H7 (cell line): ENCODE measurements around the gene ARSB. TPM values are rescaled to one million over a fixed set of nuclear protein-coding genes. Genes with fewer than 3 reads are reported as not detected.

Experiments
- DNase-seq: peaks from one replicate; pipeline ENCODE4 v3.0.0; 2012
- H3K27me3 ChIP-seq: 2 replicates; pipeline ENCODE4 v1.6.0; 2011; ENCODE audit warnings: mild to moderate bottlenecking, low read length; ENCODE audit not compliant: control insufficient read depth, insufficient read depth
- H3K36me3 ChIP-seq: replicated peaks from 2 replicates; pipeline ENCODE4 v1.5.1; 2011; ENCODE audit warnings: low read length; ENCODE audit not compliant: control insufficient read depth, insufficient read depth
- H3K4me3 ChIP-seq: 2 replicates; pipeline ENCODE4 v1.5.1; 2011; ENCODE audit warnings: low read depth, mild to moderate bottlenecking, control low read depth, low read length, moderate library complexity; ENCODE audit not compliant: insufficient read depth
- total RNA-seq: library from RNA; depleted of rRNA; stranded (reverse); fragments of >200 nt; shearing (Covaris generic); gene quantifications from 2 replicates; pipeline ENCODE4 v1.2.3, GENCODE V29; 2014

ARSB gene
- total RNA-seq, 1 experiment from 2014 or later, result 9.0 TPM

DNA sequence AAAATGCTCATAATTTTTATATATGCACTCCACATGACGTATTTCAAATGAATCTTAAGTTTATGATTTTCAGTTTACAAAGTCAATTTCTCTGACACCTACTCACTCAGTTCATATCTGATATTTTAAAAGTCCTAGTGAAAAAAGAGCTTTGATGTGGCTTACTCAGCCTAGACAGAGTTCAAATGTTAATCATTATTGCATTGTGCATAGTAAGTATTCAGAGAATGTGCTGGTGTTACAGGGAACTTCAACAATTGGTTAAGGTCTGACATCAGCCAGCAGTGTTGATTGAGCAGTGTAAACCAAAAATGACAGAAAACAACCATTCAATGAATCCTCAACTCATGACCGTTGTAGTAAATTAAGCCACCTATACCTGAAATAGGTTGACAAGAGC, 189.4 kb downstream of the ARSB start:
- Histone ChIP-seq H3K27me3 (no peaks in the 10 kb centered on the region), H3K36me3 (no peaks in the 10 kb centered on the region), H3K4me3 (no peak overlapping the region)
- no peak for DNase-seq

- DNase-seq, result no peak
- Histone ChIP-seq H3K36me3 (no peaks in the 10 kb centered on the region), H3K4me3 (no peak overlapping the region), H3K27me3 (no peaks in the 10 kb centered on the region)
Measured at GRCh38 chr5:78794693-78795215, 190.4 kb downstream of the ARSB start.

DNA sequence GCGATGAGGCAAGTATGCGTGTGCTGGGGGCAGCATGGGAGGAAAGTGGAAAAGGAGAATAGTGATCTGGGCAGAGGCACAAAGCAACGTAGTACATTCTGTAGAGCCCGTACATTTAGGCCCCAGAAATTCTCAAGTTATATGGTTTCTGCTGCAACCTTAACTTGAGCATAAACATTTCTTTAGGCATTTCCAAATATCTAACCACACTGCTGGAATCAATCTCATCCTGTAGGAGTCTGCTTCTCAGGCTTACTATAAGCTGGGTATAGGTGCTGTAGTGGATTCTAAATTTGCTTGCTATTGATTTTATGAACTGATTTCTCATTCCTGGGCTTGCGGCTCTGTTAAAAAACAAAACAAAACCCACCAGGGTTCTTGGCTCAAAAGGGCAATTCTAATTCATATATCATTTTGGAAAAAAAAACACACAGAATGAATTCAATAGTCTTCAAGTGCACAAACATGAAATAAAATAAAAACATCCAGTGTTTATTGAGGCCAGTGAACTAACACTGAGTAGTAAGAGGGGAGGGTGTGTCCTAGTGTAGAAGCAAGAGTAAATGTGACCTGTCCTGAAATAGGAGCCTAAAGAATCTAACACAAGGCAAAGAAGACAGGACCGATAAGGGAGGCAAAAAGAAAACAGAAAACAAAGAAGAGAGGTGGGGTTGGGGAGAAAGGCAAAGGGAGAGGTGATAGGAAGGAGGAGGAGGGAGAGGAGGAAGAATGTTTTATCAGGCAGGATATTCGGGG, 191.0 kb downstream of the ARSB start:
- Histone ChIP-seq H3K36me3 (no peaks in the 10 kb centered on the region), H3K4me3 (no peak overlapping the region), H3K27me3 (no peaks in the 10 kb centered on the region)
- peak; percentile 5 for DNase-seq

GRCh38 chr5:78792345-78793055, 192.6 kb downstream of the ARSB start:
- Histone ChIP-seq H3K4me3 (no peak overlapping the region), H3K27me3 (no peaks in the 10 kb centered on the region), H3K36me3 (no peaks in the 10 kb centered on the region)
- no peak for DNase-seq

DNA sequence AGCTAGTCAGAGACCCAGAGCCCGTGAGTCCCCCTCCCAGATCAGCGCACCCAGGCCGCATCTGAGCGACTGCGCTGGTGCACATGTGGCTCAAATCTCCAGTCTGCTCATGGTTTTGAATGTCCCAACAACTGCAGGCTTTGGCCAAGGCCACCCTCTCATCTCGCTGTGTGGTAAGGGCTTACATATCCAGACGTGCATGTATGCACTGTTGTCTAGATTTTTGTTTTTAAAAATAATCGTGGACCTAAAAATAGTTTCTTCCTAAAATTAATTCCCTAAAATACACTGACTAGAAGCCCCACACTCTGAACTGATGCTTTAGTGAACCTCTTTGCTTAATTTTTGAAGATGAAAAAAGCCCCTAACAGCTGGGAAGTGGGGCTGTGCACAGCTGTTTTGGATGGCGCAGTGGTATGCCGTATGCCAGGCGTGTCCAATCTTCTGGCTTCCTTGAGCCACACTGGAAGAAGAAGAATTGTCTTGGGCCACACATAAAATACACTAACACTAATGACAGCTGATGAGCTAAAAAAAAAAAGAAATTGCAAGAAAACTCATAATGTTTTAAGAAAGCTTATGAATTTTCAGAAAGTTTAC, 193.5 kb downstream of the ARSB start:
- no peak for DNase-seq
- Histone ChIP-seq H3K4me3 (no peak overlapping the region), H3K36me3 (no peaks in the 10 kb centered on the region), H3K27me3 (no peaks in the 10 kb centered on the region)

DNA sequence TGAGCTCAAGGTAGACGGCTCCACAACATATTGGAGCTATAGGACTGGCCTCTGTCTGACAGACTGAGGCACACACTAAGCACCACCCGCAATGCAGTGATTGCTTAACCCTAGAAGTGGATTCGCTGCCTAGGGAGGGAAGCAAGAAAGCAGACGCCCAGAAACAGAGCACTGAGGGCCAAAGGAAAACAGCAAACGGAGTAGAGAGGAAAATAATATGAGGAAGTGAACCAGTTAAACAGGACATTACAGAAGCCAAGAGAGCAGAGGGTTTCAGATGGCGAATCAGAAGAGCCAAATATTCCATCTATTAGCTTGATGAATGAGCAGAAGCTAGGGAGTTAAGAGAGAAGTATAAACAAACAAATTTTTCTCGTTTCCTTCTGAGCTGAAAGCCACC, 197.3 kb downstream of the ARSB start:
- H3K4me3 ChIP-seq, result no peak overlapping the region
- peak; percentile 4 for DNase-seq
- no peaks in the 10 kb centered on the region for H3K36me3 ChIP-seq
- H3K27me3 ChIP-seq, result no peaks in the 10 kb centered on the region

GRCh38 chr5:78785454-78785853, 199.7 kb downstream of the ARSB start:
- Histone ChIP-seq H3K36me3 (no peaks in the 10 kb centered on the region), H3K4me3 (no peak overlapping the region)
- no peak for DNase-seq

GRCh38 chr5:78783434-78784130, 201.5 kb downstream of the ARSB start:
- Histone ChIP-seq H3K4me3 (no peak overlapping the region), H3K27me3 (no peaks in the 10 kb centered on the region), H3K36me3 (no peaks in the 10 kb centered on the region)
- DNase-seq, result no peak

More at GRCh38 chr5:78785454-78785853, 199.7 kb downstream of the ARSB start:
- no peaks in the 10 kb centered on the region for H3K27me3 ChIP-seq

DNA sequence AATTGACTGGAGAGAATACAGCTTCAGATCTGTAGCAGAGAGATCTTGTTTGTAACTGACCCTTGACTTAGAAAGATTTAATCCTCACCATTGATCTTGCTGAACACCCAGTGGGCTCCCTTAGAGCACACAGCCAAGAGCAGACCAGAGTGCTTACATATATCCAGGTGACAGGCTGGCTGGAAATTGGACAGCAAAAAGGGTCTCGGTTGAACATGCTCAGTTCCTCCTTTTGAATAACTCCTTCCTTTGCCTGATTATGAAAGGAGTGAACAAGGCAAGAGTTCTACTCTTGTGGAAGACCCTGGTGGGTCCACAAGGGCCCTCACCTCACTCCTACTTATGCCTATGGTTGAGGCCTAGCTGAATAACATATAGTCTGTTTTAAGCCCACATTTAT, 202.4 kb downstream of the ARSB start:
- no peaks in the 10 kb centered on the region for H3K36me3 ChIP-seq
- no peaks in the 10 kb centered on the region for H3K27me3 ChIP-seq
- H3K4me3 ChIP-seq, result no peak overlapping the region
- no peak for DNase-seq

GRCh38 chr5:78781611-78782286, 203.4 kb downstream of the ARSB start:
- Histone ChIP-seq H3K36me3 (no peaks in the 10 kb centered on the region), H3K4me3 (no peak overlapping the region), H3K27me3 (no peaks in the 10 kb centered on the region)
- DNase-seq, result no peak

- Histone ChIP-seq H3K4me3 (no peak overlapping the region), H3K36me3 (no peaks in the 10 kb centered on the region), H3K27me3 (no peaks in the 10 kb centered on the region)
- no peak for DNase-seq
Measured at GRCh38 chr5:78779771-78780616, 205.1 kb downstream of the ARSB start.

DNA sequence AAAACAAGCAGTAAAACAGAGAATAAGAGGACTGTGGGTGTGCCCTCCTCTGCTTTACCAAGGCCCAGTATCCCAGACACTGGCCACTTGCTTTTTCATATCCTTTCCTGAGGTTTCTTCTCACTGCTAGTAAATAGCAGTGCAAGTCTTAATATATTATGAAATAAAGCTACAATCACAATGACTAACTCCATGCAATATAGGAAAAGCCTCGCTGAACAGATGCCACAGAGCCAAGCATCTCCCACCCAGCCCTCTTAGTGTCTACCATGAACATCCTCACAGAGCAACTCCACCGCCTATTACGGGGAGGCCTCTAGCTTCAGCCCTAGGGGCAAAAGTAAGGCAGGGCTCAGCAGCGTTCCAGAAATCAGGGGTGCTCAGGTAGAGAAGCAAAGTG, 205.8 kb downstream of the ARSB start:
- DNase-seq, result no peak
- H3K4me3 ChIP-seq, result no peak overlapping the region
- no peaks in the 10 kb centered on the region for H3K36me3 ChIP-seq
- no peaks in the 10 kb centered on the region for H3K27me3 ChIP-seq

GRCh38 chr5:78778538-78778937, 206.6 kb downstream of the ARSB start:
- DNase-seq, result no peak
- Histone ChIP-seq H3K4me3 (no peak overlapping the region), H3K36me3 (no peaks in the 10 kb centered on the region), H3K27me3 (no peaks in the 10 kb centered on the region)
